Heart left ventricle (tissue), 16 donors: ENCODE results near the gene GADL1. TPM values are rescaled to one million over a fixed set of nuclear protein-coding genes. Genes with fewer than 3 reads are reported as not detected.
A peak's percentile ranks its signal among the peaks of the same experiment; 100 is the strongest.

Experiments
- ATAC-seq, 4 donors: fragments of 200-7000 bp; cut with Tn5 transposase; one replicate each; pipeline ENCODE4 v1.9.1; 2020 to 2022; ENCODE audit warnings: moderate library complexity in 4 of 4, mild to moderate bottlenecking in 3 of 4, moderate number of reproducible peaks in 1 of 4
- DNase-seq, 5 donors: peaks; one replicate each; pipeline ENCODE4 v3.0.0-alpha.2; 2020
- H3K27ac ChIP-seq, 12 donors: fragments of 200-600 bp; sonication (generic) in 4 of 12; one replicate each; pipeline versions ENCODE4 v1.5.0 to v1.8.0; 2016 to 2022; ENCODE audit warnings: mild to moderate bottlenecking in 2 of 12
- H3K27me3 ChIP-seq, 9 donors: fragments of 200-600 bp; sonication (generic) in 2 of 9; one replicate each; pipeline versions ENCODE4 v1.5.1 to v1.8.0; 2016 to 2022; ENCODE audit warnings: mild to moderate bottlenecking in 3 of 9
- H3K36me3 ChIP-seq, 9 donors: fragments of 200-600 bp; sonication (generic) in 2 of 9; one replicate each; pipeline versions ENCODE4 v1.5.0 to v1.8.0; 2018 to 2022; ENCODE audit warnings: mild to moderate bottlenecking in 2 of 9
- H3K4me1 ChIP-seq, 12 donors: fragments of 200-600 bp; sonication (generic) in 4 of 12; one replicate each; pipeline versions ENCODE4 v1.5.0 to v1.8.0; 2016 to 2022; ENCODE audit warnings: mild to moderate bottlenecking in 3 of 12
- H3K4me3 ChIP-seq, 12 donors: fragments of 200-600 bp; sonication (generic) in 4 of 12; one replicate each; pipeline versions ENCODE4 v1.5.0 to v1.8.0; 2017 to 2022; ENCODE audit warnings: mild to moderate bottlenecking in 9 of 12, moderate library complexity in 4 of 12
- H3K9me3 ChIP-seq, 12 donors: fragments of 200-600 bp; sonication (generic) in 4 of 12; one replicate each; pipeline versions ENCODE4 v1.5.0 to v1.8.0; 2016 to 2022; ENCODE audit warnings: mild to moderate bottlenecking in 1 of 12
- POLR2A ChIP-seq, 2 donors: fragments of 450-650 bp; IDR thresholded peaks; one replicate each; pipeline ENCODE4 v1.6.1; 2017; ENCODE audit warnings: antibody characterized with exemption in 2 of 2, mild to moderate bottlenecking in 2 of 2, moderate library complexity in 2 of 2
- WGBS, 4 donors: extraction: QIAGEN DNeasy Blood & Tissue Kit in 2 of 4; methylation state at CpG; one replicate each; pipeline versions ENCODE4 v1.1.5 to v1.1.7; 2013 to 2018; 5-methylcytosine and 5-hydroxymethylcytosine counted together
- intact Hi-C, 10 donors: fragments of 100-400 bp; cut with DNase I; formaldehyde crosslinking; loops; one replicate each; pipeline versions ENCODE4 v1.11.1 to v1.14.2; 2022
- polyA plus RNA-seq, 2 donors: library from polyadenylated mRNA; stranded (reverse); fragments of 200-250 nt; gene quantifications; one replicate each; pipeline ENCODE4 v1.2.3, GENCODE V29; 2013
- total RNA-seq, 9 donors: library from RNA; depleted of rRNA in 2 of 9; stranded (reverse); fragments of >200 nt in 2 of 9; fragmentation: NEBNext Ultra II Directional in 3 of 9; extraction: Animal tissue kit (Norgen Biotek cat#: 25700) in 3 of 9; gene quantifications; one replicate each; pipeline versions ENCODE4 v1.1.0 to v1.2.4, GENCODE V29; 2016 to 2023
- TF ChIP-seq, protein P1 (sequence below), 12 donors: fragments of 200-600 bp; sonication (generic) in 4 of 12; IDR thresholded peaks; one replicate each; pipeline versions ENCODE4 v1.5.0 to v1.8.0; 2018 to 2022; ENCODE audit warnings: antibody characterized with exemption in 12 of 12, mild to moderate bottlenecking in 5 of 12
- donor health status: ischemic (EF 13 %, LVEDD 7.1; RV severe dilation, severe dysfunction).
- donor health status: healthy with polysubstance abuse.
- donor health status: DM: no; HTN: yes; CAD: no.
- donor health status: DM: no; HTN: no; CAD: no.
- donor health status: ischemic (EF 25% LVEDD 6.9; RV normal size, moderate dysfunction).
- donor health status: ischemic (EF 25% LVEDD 5.7; RV mildly dilated, moderate dysfunction).
- donor health status: healthy.
- donor health status: DM: yes; HTN: yes; CAD: no.
- donor health status: ischemic (EF 35%, LVEDD 5.7; RV mildly dilated, moderate dysfunction).
- donor health status: nonischemic (EF 11% LVEDD 7.7; RV severe dilation, severe dysfunction).
- donor health status: DM: yes; HTN: yes; CAD: no.
- donor health status: PGD.
- donor health status: ischemic (EF 29% LVEDD 5.4; RV normal size, mild dysfunction).
- donor health status: nonischemic (EF 23%, LVEDD 6.1; RV moderate dilation, normal function).

Gene GADL1
- total and polyA plus RNA-seq, 11 donors: 0.03 to 0.59 (median 0.18) TPM; not detected in 3

DNA sequence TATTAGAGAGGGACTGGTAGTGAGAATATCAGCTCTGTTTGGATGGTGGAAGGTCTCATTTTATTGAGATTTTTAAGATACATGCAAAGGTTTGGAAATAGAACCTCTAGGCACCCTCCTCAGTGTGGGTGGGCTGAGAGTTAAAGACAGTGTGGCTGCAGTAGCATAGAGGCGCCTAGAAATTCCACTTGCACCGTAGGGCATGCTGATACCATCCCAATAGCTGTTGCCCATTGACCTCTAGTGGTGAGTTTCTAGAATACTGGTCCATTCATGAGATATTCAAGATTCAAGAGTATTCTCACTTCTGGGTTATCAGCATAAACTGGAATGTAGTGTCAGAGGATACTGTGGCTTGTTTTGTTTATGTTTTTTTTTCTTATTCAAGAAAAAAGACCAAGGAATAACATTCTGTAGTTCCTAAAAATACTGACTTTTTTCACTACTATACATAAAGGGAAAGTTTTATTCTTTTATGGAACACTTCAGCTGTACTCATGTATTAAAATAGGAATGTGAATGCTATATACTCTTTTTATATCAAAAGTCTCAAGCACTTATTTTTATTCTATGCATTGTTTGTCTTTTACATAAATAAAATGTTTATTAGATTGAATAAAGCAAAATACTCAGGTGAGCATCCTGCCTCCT lies 200.9 kb downstream of the GADL1 start:
- TF ChIP-seq, protein P1, sequence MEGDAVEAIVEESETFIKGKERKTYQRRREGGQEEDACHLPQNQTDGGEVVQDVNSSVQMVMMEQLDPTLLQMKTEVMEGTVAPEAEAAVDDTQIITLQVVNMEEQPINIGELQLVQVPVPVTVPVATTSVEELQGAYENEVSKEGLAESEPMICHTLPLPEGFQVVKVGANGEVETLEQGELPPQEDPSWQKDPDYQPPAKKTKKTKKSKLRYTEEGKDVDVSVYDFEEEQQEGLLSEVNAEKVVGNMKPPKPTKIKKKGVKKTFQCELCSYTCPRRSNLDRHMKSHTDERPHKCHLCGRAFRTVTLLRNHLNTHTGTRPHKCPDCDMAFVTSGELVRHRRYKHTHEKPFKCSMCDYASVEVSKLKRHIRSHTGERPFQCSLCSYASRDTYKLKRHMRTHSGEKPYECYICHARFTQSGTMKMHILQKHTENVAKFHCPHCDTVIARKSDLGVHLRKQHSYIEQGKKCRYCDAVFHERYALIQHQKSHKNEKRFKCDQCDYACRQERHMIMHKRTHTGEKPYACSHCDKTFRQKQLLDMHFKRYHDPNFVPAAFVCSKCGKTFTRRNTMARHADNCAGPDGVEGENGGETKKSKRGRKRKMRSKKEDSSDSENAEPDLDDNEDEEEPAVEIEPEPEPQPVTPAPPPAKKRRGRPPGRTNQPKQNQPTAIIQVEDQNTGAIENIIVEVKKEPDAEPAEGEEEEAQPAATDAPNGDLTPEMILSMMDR (IDR thresholded peaks at IDR 0.05): peak; percentile 65 to 88 (median 82)
- no peak for TF ChIP-seq POLR2A (IDR thresholded peaks at IDR 0.05)
- 2 to 5% (median 3%) methylated on average over 2 of the region's 2 CpGs for WGBS, 4 donors
- peak overlapping the region in 7 of 12 donors; percentile 17 to 81 (median 35) for H3K27ac ChIP-seq
- no peak overlapping the region for H3K4me3 ChIP-seq
- peak; percentile 76 to 82 (median 82) for ATAC-seq
- H3K4me1 ChIP-seq: peaks cover 2 to 78% (median 57%) of the 10 kb centered on the region in 12 donors
- H3K27me3 ChIP-seq: no peaks in the 10 kb centered on the region
- intact Hi-C loops: loop anchor here (1.0 to 10.0 kb wide), 27 partner anchors 81 to 651 kb away; partner anchors contain the start of gene TGFBR2 (in 3 of the 10)
- DNase-seq: peak in 4 of 5 donors; percentile 39 to 54 (median 48)
- no peaks in the 10 kb centered on the region for H3K9me3 ChIP-seq
- peaks cover 0 to 99% (median 62%) of the 10 kb centered on the region in 9 donors for H3K36me3 ChIP-seq

DNA sequence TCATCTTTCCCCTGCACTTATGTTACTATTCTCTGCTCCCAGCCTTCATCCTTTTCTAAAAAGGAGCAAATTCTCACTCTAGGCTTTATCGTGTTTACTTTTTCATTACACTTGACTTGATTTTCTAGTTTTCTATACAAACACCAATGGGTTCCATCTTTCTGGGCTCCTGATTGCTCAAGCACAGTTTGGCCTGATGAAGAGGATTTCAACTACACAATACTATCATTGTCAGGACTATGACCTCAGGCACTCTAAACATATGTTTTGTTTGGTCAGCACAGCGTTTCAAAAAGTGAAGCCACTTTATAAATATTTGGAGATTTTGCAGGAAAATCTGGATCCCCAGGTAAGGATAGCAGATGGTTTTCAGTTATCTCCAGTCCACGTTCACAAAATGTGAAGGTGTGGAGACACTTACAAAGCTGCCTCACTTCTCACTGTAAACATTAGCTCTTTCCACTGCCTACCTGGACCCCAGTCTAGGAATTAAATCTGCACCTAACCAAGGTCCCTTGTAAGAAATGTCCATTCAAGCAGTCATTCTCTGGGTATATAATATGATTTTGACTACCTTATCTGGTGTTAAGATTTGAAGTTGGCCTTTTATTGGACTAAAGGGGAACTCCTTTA lies 201.8 kb downstream of the GADL1 start:
- Histone ChIP-seq H3K9me3 (no peaks in the 10 kb centered on the region), H3K4me3 (no peak overlapping the region), H3K4me1 (peaks cover 2 to 85% (median 67%) of the 10 kb centered on the region in 12 donors), H3K36me3 (peaks cover 0 to 99% (median 68%) of the 10 kb centered on the region in 9 donors), H3K27me3 (no peaks in the 10 kb centered on the region), H3K27ac (peak overlapping the region in 8 of 12 donors; percentile 17 to 81 (median 33))
- DNase-seq (no peak), ATAC-seq (no peak)
- 73 to 83% (median 83%) methylated on average over 3 of the region's 3 CpGs for WGBS, 4 donors
- intact Hi-C loops: loop anchor here (1.0 to 10.0 kb wide), 26 partner anchors 80 to 650 kb away; partner anchors contain the start of gene TGFBR2 (in 3 of the 10)
- TF ChIP-seq POLR2A (IDR thresholded peaks at IDR 0.05): no peak
- TF ChIP-seq, protein P1 (IDR thresholded peaks at IDR 0.05): no peak

DNA sequence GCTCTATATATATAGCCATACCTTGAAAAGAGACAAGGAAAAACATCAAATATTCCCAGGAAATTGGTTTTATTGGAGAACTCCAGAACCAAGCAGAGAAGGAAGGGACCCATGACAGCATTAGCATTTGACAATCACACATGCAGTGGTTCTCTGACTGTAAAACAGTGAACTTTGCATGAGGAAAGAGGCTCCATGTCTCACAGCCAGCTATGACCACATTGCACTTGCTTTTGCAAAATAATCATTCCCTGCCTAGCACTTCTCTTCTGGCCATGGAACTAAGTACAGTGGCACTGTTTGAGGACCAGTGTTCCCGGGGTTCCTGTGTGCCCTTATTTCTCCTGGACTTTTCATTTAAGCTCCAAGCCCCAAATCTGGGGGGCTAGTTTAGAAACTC lies 202.5 kb downstream of the GADL1 start:
- intact Hi-C loops: loop anchor here (2.0 to 10.0 kb wide), 24 partner anchors 80 to 650 kb away; partner anchors contain the start of gene TGFBR2 (in 3 of the 10)
- H3K4me1 ChIP-seq: peaks cover 2 to 88% (median 71%) of the 10 kb centered on the region in 12 donors
- TF ChIP-seq POLR2A (IDR thresholded peaks at IDR 0.05): no peak
- TF ChIP-seq, protein P1 (IDR thresholded peaks at IDR 0.05): no peak
- H3K36me3 ChIP-seq: peaks cover 0 to 100% (median 72%) of the 10 kb centered on the region in 9 donors
- DNase-seq: no peak
- no peak overlapping the region for H3K4me3 ChIP-seq
- ATAC-seq: no peak
- H3K9me3 ChIP-seq: no peaks in the 10 kb centered on the region
- WGBS, 4 donors: 88 to 94% (median 91%) methylated on average over 1 of the region's 1 CpG
- peak overlapping the region in 6 of 12 donors; percentile 1 to 81 (median 54) for H3K27ac ChIP-seq
- no peaks in the 10 kb centered on the region for H3K27me3 ChIP-seq
